Caco-2 (cell line): Measurements from ENCODE around the gene STK24. TPM values are rescaled to one million over a fixed set of nuclear protein-coding genes. Genes with fewer than 3 reads are reported as not detected.

Experiments used
- BruUV-seq: library from RNA; stranded (reverse); fragments of 400-500 nt; replicated peaks from 2 replicates; lab custom pipeline; 2021; lab: Mats Ljungman, UMichigan
- CTCF ChIA-PET: fragments of 300-600 bp; sonication (Branson Sonifier 250); formaldehyde crosslinking; loops from one replicate; lab custom pipeline; 2022; ENCODE audit warnings: antibody characterized with exemption; lab: Charles Lee
- POLR2A ChIA-PET: fragments of 300-600 bp; sonication (Branson Sonifier 250); formaldehyde crosslinking; loops from one replicate; lab custom pipeline; 2022; ENCODE audit warnings: antibody characterized with exemption; lab: Charles Lee
- DNase-seq, 2 experiments: peaks; one replicate each; pipeline versions ENCODE4 v3.0.0 to v3.0.0-alpha.2; 2020 to 2022
- H3K27me3 ChIP-seq: replicated peaks from 2 replicates; pipeline ENCODE4 v1.6.0; 2011; ENCODE audit warnings: low read length; ENCODE audit not compliant: control insufficient read depth, insufficient read depth
- H3K36me3 ChIP-seq: 2 replicates; pipeline ENCODE4 v1.5.1; 2011; ENCODE audit warnings: low read length; ENCODE audit not compliant: control insufficient read depth, insufficient read depth
- H3K4me1 ChIP-seq: fragments of 250-450 bp; sonication (Bioruptor Pico); 2 replicates; pipeline ENCODE4 v1.5.1; 2020; ENCODE audit warnings: mild to moderate bottlenecking
- H3K4me3 ChIP-seq: 2 replicates; pipeline ENCODE4 v1.5.1; 2011; ENCODE audit warnings: low read depth, mild to moderate bottlenecking, control low read depth, low read length
- H3K9me3 ChIP-seq: fragments of 250-450 bp; sonication (Bioruptor Pico); 2 replicates; pipeline ENCODE4 v1.5.1; 2020; ENCODE audit warnings: mild to moderate bottlenecking, moderate library complexity
- H3K27ac Mint-ChIP-seq: one replicate; pipeline ENCODE4 v1.8.0; 2022; ENCODE audit warnings: mixed read lengths; ENCODE audit not compliant: unreplicated experiment
- H3K27me3 Mint-ChIP-seq: one replicate; pipeline ENCODE4 v1.8.0; 2022; ENCODE audit warnings: mixed read lengths; ENCODE audit not compliant: insufficient read depth, unreplicated experiment
- H3K36me3 Mint-ChIP-seq: one replicate; pipeline ENCODE4 v1.8.0; 2022; ENCODE audit warnings: mild to moderate bottlenecking, mixed read lengths; ENCODE audit not compliant: insufficient read depth, unreplicated experiment
- H3K4me1 Mint-ChIP-seq: one replicate; pipeline ENCODE4 v1.8.0; 2022; ENCODE audit warnings: low read depth, mixed read lengths; ENCODE audit not compliant: unreplicated experiment
- H3K4me3 Mint-ChIP-seq: one replicate; pipeline ENCODE4 v1.8.0; 2022; ENCODE audit warnings: mild to moderate bottlenecking, moderate library complexity, mixed read lengths; ENCODE audit not compliant: unreplicated experiment
- H3K9me3 Mint-ChIP-seq: one replicate; pipeline ENCODE4 v1.8.0; 2022; ENCODE audit warnings: mixed read lengths; ENCODE audit not compliant: unreplicated experiment
- CTCF ChIP-seq, 2 experiments: fragments of 200-600 bp in 1 of 2; IDR thresholded peaks; 1 replicate in 1 of 2; 2 replicates in 1 of 2; pipeline versions ENCODE4 v1.5.1 to v1.8.0; 2011 to 2022; ENCODE audit warnings: antibody characterized with exemption in 1 of 2, control low read depth in 1 of 2, inconsistent platforms in 1 of 2, low read depth in 1 of 2, low read length in 1 of 2, mild to moderate bottlenecking in 1 of 2, moderate library complexity in 1 of 2; ENCODE audit not compliant: insufficient read depth in 1 of 2, severe bottlenecking in 1 of 2, unreplicated experiment in 1 of 2
- intact Hi-C: fragments of 100-400 bp; cut with micrococcal nuclease; formaldehyde crosslinking; loops from one replicate; pipeline ENCODE4 v1.10.0; 2022; ENCODE audit not compliant: unreplicated experiment
- total RNA-seq: library from RNA; stranded (reverse); gene quantifications from 2 replicates; pipeline ENCODE4 v1.2.3, GENCODE V29; 2022

The STK24 gene
- total RNA-seq, 1 experiment from 2014 or later: 253 TPM

DNA sequence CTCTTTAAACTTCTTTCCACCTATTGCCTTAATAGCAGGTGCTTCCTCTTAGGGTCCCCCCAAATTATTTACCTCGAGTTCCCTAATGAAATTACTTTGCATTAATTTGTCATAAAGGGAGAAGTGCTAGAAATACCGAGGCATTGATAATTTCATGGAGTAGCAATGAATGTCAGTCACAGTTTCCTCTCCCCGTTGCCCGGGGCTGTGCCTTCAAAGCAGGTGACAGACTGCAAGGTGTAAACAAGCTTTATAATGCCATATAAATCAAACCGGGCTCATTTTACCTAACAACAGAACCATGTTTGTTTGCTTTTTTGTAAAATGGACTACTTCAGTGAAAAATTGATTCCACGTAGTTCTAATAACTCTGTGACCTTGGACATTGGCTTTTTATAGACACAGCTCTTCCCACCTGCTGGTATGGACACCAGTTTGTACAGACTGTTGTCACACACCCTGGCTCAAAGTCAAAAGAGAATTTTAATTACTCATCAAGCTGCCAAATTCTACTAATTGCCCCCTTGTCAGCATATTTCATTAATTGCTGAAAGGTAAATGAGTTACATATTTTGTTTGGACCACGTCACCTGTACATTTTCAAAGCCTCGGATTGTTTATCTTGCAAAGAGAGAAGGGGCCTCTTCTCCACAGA is 171.1 kb downstream of the STK24 start:
- Histone ChIP-seq H3K36me3 (no peaks in the 10 kb centered on the region), H3K27me3 (no peaks in the 10 kb centered on the region), H3K9me3 (no peaks in the 10 kb centered on the region), H3K4me1 (peaks cover under 1% of the 10 kb centered on the region; the same call in 1 of the 2 replicates), H3K4me3 (no peak overlapping the region)
- no peak for DNase-seq
- Mint-ChIP-seq H3K4me3 (no peak overlapping the region), H3K4me1 (no peaks in the 10 kb centered on the region), H3K36me3 (peaks cover 59% of the 10 kb centered on the region), H3K27ac (no peak overlapping the region), H3K27me3 (no peaks in the 10 kb centered on the region), H3K9me3 (no peaks in the 10 kb centered on the region)
- BruUV-seq: no TSS peak
- ChIA-PET CTCF (interaction anchor here (0.5 to 1.4 kb wide), 3 partner anchors 11 to 342 kb away, joined by 3 to 7 read pairs (median 4); no protein-coding TSS in a partner anchor), POLR2A (no interaction called here)
- no peak for TF ChIP-seq CTCF (IDR thresholded peaks at IDR 0.05; ENCODE audit: insufficient read depth in 1 of 2, low read depth in 1 of 2, low read length in 1 of 2, severe bottlenecking in 1 of 2, unreplicated experiment in 1 of 2)
- intact Hi-C loops: no loop called here

- peaks cover 7% of the 10 kb centered on the region for H3K4me1 ChIP-seq
- POLR2A ChIA-PET: no interaction called here
- no peaks in the 10 kb centered on the region for H3K27me3 ChIP-seq
- Mint-ChIP-seq H3K4me1 (no peaks in the 10 kb centered on the region), H3K4me3 (no peak overlapping the region), H3K36me3 (peaks cover 53% of the 10 kb centered on the region), H3K27me3 (no peaks in the 10 kb centered on the region), H3K27ac (no peak overlapping the region), H3K9me3 (no peaks in the 10 kb centered on the region)
- H3K4me3 ChIP-seq: no peak overlapping the region
- peak in 1 of 2 experiments; percentile 16 for DNase-seq
- no peaks in the 10 kb centered on the region for H3K9me3 ChIP-seq
- no peak for TF ChIP-seq CTCF (IDR thresholded peaks at IDR 0.05; ENCODE audit: insufficient read depth in 1 of 2, low read depth in 1 of 2, low read length in 1 of 2, severe bottlenecking in 1 of 2, unreplicated experiment in 1 of 2)
- BruUV-seq: no TSS peak
- H3K36me3 ChIP-seq: no peaks in the 10 kb centered on the region; the same call in 1 of the 2 replicates
- CTCF ChIA-PET: interaction anchor here (1.0 to 1.4 kb wide), 2 partner anchors 11 to 26 kb away, joined by 4 to 7 read pairs; no protein-coding TSS in a partner anchor
- intact Hi-C loops: no loop called here
Measured at GRCh38 chr13:98405107-98405571, 171.8 kb downstream of the STK24 start.

GRCh38 chr13:98403076-98403475 is 173.8 kb downstream of the STK24 start:
- DNase-seq: no peak
- H3K4me3 Mint-ChIP-seq: no peak overlapping the region
- Histone ChIP-seq H3K27me3 (no peaks in the 10 kb centered on the region), H3K36me3 (no peaks in the 10 kb centered on the region; the same call in 1 of the 2 replicates), H3K9me3 (no peaks in the 10 kb centered on the region), H3K4me3 (no peak overlapping the region), H3K4me1 (peaks cover 8% of the 10 kb centered on the region)
- H3K27ac Mint-ChIP-seq: no peak overlapping the region
- H3K4me1 Mint-ChIP-seq: no peaks in the 10 kb centered on the region
- no peaks in the 10 kb centered on the region for H3K27me3 Mint-ChIP-seq
- no peaks in the 10 kb centered on the region for H3K9me3 Mint-ChIP-seq
- ChIA-PET POLR2A (no interaction called here), CTCF (no interaction called here)
- TF ChIP-seq CTCF (IDR thresholded peaks at IDR 0.05; ENCODE audit: insufficient read depth in 1 of 2, low read depth in 1 of 2, low read length in 1 of 2, severe bottlenecking in 1 of 2, unreplicated experiment in 1 of 2): no peak
- BruUV-seq: no TSS peak
- H3K36me3 Mint-ChIP-seq: peaks cover 53% of the 10 kb centered on the region
- intact Hi-C loops: no loop called here
